Occipital lobe (tissue), 2 donors: ENCODE results near the gene RNF168. TPM values are rescaled to one million over a fixed set of nuclear protein-coding genes. Genes with fewer than 3 reads are reported as not detected.
"Not testable (repeated sequence)": the region's sequence is repeated elsewhere in the genome, so short reads cannot be mapped to it uniquely, and the experiment has no call there.

ENCODE experiments used
- DNase-seq: peaks from one replicate; lab custom pipeline; 2025; lab: John Stamatoyannopoulos, UW
- total RNA-seq: library from RNA; depleted of rRNA; stranded (reverse); fragments of >200 nt; gene quantifications from one replicate; pipeline ENCODE4 v1.2.3, GENCODE V29; 2014

RNF168 gene
- total RNA-seq, 1 donor from 2014 or later, result 25.9 TPM

- DNase-seq, result not testable (repeated sequence)
These were observed 33.4 kb downstream of the RNF168 start for GRCh38 chr3:196470182-196470581.

DNA sequence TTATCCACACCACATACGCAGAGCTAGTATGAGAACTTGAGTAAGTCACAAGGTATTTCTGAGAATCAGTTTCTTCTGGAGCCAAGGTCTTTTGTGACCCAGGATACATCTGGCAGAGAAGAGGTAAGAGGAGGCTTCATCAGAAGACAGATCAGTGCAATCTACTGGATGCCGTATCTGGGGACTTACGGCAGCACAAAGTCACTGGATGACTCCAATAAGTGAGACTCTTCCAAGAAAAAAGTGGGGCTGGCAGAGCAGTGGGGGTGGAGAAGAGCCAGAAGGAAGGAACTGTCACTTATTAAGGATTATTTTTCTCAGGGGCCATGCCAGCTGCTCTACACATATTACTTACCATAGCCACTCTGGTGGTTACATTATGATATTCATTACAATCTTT, 39.8 kb downstream of the RNF168 start:
- DNase-seq, result no peak

GRCh38 chr3:196463478-196463756, 40.2 kb downstream of the RNF168 start:
- no peak for DNase-seq

DNA sequence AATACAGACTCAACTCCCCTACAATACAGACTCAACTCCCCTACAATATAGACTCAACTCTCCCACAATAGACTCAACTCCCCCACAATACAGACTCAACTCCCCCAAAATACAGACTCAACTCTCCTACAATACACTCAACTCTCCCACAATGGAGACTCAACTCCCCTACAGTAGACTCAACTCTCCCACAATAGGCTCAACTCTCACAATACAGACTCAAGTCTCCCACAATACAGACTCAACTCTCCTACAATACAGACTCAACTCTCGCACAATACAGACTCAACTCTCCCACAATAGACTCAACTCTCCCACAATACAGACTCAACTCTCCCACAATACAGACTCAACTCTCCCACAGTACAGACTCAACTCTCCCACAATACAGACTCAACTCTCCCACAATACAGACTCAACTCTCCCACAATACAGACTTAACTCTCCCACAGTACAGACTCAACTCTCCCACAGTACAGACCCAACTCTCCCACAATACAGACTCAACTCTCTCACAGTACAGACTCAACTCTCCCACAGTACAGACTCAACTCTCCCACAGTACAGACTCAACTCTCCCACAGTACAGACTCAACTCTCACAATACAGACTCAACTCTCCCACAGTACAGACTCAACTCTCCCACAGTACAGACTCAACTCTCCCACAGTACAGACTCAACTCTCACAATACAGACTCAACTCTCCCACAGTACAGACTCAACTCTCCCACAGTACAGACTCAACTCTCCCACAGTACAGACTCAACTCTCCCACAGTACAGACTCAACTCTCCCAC, 40.7 kb downstream of the RNF168 start:
- not testable (repeated sequence) for DNase-seq

DNA sequence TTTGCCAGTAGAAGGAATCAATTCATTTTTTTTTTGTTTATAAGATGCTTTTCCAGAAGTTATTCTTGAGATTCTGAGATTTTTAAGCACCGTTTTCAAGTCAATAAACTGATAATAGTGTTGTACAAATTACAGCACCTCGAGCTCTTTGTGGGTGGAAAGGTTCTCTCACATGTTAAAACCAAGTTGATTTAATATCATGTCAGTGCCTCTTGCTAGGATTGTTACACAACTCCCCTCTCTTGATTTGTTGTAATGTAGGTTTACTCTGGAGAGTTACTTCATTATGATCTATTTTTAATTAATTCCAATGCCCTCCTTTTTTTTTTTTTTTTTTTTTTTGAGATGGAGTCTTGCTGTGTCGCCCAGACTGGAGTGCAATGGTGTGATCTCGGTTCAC, 45.5 kb downstream of the RNF168 start:
- DNase-seq, result no peak

GRCh38 chr3:196457470-196457869, 46.1 kb downstream of the RNF168 start:
- DNase-seq, result not testable (repeated sequence)

DNA sequence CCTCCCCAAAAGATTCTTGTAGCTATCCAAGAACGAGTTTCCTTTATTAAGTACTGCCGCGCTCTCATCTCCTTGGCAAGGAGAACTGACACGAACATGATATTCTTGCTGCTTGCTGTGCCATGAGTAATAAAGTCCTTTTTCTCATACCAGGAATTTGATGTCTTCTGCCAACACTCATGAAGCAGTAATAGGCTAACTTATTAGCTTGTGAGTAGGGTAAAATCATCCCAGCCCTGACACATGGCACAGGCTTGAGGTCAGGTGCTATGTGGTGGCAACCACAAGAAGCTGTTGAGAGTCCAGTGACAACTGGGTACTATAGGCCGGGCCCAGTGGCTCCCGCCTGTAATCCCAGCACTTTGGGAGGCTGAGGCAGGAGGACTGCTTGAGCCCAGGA, 48.6 kb downstream of the RNF168 start:
- no peak for DNase-seq

- DNase-seq, result not testable (repeated sequence)
These were observed 58.2 kb downstream of the RNF168 start for GRCh38 chr3:196445391-196445790.

DNA sequence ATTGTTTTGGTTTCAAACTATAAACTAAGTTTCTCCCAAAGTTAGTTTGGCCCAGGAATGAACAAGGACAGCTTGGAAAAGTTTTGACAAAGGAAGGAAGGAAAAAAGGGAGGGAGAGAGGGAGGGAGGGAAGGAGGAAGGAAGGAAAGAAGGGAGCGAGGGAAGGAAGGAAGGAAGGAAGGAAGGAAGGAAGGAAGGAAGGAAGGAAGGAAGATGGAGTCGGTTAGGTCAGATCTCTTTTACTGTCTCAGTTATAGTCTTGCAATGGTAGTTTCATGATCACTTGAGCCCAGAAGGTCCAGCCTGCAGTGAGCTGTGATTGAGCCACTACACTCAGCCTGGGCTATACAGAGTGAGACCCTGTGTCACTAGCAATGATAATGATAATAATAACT, 59.1 kb downstream of the RNF168 start:
- no peak for DNase-seq

GRCh38 chr3:196440696-196441095, 62.9 kb downstream of the RNF168 start:
- no peak for DNase-seq

- DNase-seq, result no peak
These were observed 63.5 kb downstream of the RNF168 start for GRCh38 chr3:196440041-196440537.

GRCh38 chr3:196432137-196432879, 71.3 kb downstream of the RNF168 start, which contains the start of gene UBXN7:
UBXN7 (minus strand) TSS chr3:196432427; CDS start chr3:196432399, 28 bp downstream.
- peak; percentile 93 for DNase-seq

GRCh38 chr3:196431181-196432136, 72.1 kb downstream of the RNF168 start:
- DNase-seq, result no peak

GRCh38 chr3:196428041-196428440, 75.5 kb downstream of the RNF168 start:
- no peak for DNase-seq

DNA sequence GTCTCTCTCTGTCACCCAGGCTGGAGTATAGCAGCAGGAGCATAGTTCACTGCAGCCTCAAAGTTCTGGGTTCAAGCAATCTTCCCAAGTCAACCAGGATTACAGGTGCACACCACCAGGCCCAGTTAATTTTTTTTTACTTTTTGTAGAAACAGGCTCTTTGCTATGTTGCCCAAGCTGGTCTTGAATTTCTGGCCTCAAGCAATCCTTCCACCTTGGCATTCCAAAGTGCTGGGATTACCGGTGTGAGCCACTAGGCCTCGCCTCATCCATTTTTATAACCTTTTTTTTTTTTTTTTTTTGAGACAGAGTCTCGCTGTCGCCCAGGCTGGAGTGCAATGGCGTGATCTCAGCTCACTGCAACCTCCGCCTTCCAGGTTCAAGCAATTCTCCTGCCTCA, 79.1 kb downstream of the RNF168 start:
- DNase-seq, result not testable (repeated sequence)

- no peak for DNase-seq
These were observed 80.4 kb downstream of the RNF168 start for GRCh38 chr3:196423044-196423781.

DNA sequence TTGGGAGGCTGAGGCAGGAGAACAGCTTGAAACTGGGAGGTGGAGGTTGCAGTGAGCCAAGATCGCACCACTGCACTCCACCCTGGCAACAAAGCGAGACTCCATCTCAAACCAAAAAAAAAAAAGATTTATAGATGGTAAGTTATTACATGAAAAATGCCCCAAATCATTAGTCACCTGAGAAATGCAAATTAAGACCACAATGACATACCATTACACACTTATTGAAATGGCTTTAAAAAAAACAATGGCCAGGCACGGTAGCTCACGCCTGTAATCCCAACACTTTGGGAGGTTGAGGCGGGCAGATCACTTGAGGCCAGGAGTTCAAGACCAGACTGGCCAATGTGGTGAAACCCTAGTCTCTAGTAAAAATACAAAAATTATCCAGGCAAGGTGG, 81.9 kb downstream of the RNF168 start:
- not testable (repeated sequence) for DNase-seq

- no peak for DNase-seq
These were observed 84.2 kb downstream of the RNF168 start for GRCh38 chr3:196419386-196419785.
